ENCODE results near the gene LRRC8D.

DNA sequence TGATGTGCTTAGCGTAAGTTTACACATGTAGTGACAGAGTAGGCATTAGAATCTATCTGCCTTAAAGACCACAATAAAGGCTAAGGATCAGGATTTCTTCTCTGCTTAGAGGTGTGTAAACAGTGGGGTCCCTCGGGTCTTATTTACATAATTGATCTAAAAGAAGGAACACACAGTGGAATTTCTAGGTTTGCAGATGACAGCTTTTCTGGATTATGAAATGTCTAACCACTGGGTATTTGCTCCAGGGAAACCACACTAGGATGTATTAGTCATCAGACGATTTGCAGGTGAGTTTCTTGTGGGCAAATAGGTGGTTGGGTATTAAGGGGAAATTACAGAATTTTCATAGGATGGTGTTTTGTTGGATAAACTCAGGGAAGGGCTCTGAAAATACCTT, 5.8 kb downstream of the LRRC8D start:
- TF ChIP-seq, protein P1, sequence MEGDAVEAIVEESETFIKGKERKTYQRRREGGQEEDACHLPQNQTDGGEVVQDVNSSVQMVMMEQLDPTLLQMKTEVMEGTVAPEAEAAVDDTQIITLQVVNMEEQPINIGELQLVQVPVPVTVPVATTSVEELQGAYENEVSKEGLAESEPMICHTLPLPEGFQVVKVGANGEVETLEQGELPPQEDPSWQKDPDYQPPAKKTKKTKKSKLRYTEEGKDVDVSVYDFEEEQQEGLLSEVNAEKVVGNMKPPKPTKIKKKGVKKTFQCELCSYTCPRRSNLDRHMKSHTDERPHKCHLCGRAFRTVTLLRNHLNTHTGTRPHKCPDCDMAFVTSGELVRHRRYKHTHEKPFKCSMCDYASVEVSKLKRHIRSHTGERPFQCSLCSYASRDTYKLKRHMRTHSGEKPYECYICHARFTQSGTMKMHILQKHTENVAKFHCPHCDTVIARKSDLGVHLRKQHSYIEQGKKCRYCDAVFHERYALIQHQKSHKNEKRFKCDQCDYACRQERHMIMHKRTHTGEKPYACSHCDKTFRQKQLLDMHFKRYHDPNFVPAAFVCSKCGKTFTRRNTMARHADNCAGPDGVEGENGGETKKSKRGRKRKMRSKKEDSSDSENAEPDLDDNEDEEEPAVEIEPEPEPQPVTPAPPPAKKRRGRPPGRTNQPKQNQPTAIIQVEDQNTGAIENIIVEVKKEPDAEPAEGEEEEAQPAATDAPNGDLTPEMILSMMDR (IDR thresholded peaks at IDR 0.05): no peak
- TF ChIP-seq POLR2A (IDR thresholded peaks at IDR 0.05): no peak

Data from heart left ventricle (tissue), 13 donors.